GM18499 (cell line): ENCODE measurements around the gene CFAP299.
"Not testable (repeated sequence)": the region's sequence is repeated elsewhere in the genome, so short reads cannot be mapped to it uniquely, and the experiment has no call there.

Experiments
- ATAC-seq: cut with Tn5 transposase; IDR thresholded peaks from one replicate; pipeline ENCODE4 v1.9.1; 2021; ENCODE audit warnings: moderate number of reproducible peaks; ENCODE audit not compliant: insufficient read depth, unreplicated experiment

The CFAP299 gene

DNA sequence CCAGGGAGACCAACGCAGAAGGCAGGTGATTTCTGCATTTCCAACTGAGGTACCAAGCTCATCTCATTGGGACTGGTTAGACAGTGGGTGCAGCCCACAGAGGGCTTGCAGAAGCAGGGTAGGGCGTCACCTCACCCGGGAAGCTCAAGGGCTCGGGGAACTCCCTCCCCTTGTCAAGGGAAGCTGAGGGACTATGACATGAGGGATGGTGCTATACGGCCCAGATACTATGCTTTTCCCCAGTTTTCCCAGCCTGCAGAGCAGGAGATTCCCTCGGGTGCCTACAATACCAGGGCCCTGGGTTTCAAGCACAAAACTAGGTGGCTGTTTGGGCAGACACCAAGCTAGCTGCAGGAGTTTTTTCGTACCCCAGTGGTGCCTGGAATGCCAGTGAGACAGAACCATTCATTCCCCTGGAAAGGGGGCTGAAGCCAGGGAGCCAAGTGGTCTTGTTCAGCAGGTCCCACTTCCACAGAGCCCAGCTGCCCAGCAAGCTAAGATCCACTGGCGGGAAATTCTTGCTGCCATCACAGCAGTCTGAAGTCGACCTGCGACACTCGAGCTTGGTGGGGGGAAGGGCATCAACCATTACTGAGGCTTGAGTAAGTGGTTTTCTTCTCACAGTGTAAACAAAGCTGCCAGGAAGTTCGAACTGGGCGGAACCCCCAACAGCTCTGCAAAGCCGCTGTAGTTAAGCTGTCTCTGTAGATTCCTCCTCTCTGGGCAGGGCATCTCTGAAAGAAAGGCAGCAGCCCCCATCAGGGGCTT is 103.9 kb downstream of the CFAP299 start:
- ATAC-seq = not testable (repeated sequence)

DNA sequence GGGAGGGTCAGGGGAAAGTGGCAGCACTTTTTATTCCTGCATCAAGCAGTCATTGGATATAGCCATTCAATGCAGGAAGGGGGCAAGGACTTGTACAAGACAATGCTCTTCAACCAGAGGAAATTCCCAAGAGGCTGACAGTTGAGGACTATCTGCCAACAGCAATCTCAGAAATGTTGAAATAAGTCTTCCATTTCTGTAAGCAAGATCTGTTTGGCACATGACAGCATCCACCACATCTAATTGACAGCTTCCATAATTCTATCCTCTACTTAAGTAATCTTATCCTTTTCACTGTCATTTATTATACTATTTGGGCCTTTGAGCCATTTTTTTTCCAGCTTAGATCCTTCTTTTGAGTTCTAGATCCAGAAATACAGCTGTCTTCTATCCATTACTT is 110.7 kb downstream of the CFAP299 start:
- ATAC-seq = no peak

DNA sequence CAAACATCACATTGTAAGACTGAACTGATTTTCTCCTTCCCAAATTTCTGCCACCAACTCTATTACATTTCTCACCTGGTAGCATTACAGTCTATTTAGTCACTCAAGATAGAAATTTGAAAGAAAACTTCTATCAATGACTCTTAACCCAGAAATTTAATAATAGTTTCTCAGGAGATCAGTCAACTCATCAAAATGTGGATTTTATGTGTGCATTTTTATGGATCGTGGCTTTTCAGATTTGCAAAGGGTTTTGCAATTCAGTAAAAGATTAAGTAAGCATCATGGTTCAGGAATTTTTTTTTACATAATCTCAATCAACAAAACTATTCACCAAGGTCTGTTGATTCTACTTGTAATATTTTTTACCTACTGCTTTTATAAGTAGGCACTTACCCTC is 111.1 kb downstream of the CFAP299 start:
- no peak for ATAC-seq

DNA sequence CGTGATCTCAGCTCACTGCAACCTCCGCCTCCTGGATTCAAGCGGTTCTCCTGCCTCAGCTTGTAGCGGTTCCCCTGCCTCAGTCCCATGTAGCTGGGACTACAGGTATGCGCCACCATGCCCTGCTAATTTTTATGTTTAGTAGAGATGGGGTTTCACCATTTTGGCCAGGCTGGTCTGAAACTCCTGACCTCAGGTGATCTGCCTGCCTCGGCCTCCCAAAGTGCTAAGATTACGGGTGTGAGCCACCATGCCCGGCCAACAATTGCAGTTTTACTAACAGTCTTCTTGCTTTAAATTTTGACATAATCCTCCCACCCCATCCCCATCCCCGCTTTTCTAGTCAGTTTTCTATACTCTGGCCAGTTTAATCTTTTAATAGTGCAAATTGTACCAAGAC is 112.0 kb downstream of the CFAP299 start:
- no peak for ATAC-seq

DNA sequence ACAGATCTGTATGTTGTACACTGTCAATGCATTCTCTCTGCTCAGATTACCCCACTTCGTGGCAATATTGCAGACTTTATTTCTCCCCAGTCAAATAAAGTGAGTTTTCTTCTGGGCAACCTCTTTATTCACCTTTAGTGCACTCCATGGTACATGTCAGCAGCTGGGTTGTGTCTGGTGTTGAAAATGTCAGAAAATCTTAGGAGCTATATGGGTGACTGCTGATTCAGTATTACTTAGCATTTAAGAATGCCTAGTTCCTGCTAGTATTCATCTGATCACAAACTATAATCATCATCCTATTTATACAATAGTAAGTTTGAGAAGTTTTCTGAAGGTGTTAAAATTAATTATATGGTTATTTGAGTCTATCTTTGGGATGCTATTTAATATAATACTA is 112.5 kb downstream of the CFAP299 start:
- no peak for ATAC-seq

DNA sequence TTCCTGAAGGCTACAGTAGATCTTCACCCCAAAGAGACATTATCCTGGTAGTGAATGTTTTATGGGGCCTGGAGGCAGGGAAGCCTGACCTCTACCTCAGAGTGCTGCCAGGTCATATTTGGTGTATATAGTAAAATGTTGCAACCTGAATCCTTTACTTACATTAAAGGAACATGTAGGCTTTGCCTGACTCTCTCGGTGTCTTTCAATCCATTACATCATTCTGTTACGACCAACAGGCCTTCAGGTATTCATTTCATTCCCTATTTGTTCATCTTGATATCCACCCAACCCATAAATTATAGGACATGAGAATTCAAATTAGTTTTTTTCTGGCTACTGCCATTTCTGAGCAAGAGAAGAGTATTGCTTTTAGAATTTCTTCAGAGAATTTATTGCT is 116.5 kb downstream of the CFAP299 start:
- no peak for ATAC-seq

DNA sequence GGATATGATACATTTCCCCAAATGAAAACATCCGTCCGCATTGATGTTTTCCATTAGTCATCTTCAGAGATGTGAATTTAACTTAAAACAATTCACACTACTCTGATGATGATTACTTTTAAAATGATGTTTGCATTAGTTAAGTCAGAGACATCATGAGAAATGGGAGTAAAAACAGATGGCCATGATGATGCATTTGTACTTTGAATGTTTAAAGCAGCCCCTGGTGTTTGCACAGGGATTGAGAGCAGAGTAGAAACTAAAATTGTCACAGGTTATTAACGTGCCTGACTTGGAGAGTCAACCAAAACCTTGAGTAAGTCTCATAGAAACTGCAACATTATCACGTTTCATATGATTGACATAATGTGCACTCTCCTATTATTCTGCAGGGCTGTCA is 117.2 kb downstream of the CFAP299 start:
- no peak for ATAC-seq

DNA sequence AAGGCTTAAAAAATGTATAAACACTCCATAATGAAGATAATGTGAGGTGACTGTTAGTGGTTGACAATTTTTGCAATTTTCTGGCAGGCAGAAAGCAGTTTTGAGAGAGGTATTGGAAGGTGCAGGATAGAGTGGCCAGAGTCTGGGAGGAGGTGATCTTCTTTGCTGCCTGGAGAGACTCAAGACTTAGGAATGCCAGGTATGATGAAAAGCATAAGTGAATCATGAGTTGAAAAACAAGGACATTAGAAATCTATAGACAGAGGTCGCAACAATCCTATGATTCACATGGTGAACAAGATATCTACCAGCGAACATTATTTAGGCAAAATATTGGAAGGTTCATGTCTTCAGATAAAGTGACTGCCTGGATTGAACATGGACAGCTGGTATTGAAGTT is 118.5 kb downstream of the CFAP299 start:
- ATAC-seq = no peak

DNA sequence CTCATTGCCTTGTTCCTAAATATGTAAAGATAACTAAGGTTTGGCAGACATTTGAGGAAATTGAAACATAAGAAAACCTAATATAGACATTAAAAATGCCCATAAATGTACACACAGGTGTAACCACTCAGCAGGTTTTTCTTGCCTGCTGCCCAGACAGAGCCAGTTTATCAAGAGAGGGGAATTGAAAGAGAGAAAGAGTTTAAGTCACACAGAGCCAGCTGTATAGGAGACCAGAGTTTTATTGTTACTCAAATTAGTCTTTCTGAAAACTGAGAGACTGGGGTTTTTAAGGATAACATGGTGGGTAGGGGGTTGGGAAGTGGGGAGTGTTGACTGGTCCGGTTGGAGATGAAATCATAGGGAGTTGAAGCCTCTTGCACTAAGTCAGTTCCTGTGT is 119.0 kb downstream of the CFAP299 start:
- no peak for ATAC-seq

DNA sequence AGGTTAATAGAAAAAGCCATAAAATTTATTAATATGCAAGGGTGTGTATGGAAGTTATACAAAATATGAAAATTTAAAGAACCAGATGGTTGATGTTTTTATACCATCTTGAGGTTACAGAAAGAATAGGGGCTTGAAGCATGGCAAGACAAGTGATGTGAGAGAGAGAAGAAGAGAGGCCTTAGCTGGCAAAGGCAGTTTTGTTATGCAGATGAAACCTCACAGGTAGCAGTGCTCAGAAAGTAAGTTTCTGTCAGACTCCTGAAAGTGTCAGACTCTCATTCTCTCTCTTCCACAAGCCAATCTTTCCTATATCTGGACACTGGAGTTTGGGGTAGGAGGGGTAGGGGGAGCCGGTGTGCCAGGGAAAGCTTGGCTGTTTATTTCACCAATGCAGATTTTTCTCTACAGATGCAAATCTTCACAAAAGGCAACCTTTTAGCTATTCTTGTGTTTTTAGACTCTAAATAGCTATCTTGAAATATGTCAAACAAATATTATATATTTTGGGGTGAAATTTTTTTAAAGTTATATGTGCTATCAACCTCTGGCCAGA is 124.5 kb downstream of the CFAP299 start:
- ATAC-seq = no peak

DNA sequence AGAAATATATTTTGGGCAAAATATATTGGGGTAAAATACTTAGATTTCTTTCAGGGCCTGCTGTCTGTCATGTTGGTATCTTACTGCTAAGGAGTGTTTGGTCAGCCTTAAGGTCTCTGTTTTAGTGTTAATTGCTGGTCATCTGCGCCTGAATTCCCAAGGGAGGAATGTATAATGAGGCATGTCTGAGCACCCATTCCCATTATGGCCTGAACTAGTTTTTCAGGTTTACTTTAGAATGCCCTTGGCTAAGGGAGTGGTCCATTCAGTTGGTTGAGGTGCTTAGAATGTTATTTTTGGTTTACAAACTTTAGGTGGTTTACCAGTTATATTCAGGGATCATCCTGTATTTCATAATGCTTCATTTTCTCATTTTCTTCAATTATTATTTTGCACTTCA is 125.9 kb downstream of the CFAP299 start:
- no peak for ATAC-seq

DNA sequence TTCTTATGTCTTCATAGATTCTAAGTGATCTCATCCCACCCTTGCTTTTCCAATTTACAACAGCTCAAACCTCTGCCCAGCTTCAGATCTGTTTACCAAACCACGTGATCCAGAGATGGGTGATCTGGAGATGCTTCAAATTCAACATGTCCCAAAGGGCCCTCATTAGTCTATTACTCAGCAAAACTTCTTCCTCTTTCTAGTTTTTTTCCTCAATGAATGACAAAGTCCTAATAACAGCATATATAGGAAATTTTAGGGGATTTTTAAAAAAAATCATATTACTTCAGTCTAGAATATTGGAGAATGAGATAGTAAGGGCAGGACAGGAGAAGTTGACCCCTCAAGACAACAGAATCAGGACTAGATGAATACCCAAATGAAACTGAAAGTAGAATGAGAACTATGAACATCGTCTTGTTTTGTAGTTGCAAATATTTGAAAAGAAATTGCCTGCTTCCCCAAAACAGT is 127.1 kb downstream of the CFAP299 start:
- ATAC-seq = no peak

DNA sequence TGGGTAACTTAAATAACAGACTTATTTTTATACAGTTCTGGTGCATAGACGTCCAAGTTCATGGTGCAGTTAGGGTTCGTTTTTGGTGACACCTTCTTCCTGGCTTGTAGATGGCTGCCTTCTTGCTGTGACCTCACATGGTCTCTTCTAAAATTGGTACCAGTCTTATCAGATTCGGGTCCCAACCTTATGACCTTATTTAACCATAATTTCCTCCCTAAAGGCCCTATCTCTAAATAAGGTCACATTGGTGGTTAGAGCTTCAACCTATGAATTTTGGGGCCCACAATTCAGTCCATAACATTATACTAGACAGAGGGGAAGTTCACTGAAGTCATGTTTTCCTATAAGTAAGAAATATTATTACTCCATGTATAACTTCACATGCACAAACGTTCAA is 128.0 kb downstream of the CFAP299 start:
- ATAC-seq = no peak

DNA sequence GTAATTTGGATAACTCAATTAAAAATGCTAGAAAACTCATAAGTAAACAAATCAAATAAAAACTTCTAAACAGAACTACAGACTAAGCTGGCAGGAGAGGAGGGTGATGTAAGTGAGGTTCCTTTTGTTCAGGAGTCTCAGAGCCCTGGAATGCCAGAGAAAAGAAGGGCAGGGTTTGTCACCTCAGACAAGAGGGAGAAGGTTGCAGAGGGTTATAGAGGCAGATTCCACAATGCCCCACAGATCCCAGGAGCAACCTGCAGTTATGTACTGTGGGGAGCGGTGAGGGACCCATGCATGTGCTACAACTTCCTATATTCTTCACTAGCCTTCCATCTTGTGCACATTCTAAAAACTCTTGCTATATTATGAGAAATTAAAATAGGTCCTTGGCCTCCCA is 129.7 kb downstream of the CFAP299 start:
- ATAC-seq = no peak

DNA sequence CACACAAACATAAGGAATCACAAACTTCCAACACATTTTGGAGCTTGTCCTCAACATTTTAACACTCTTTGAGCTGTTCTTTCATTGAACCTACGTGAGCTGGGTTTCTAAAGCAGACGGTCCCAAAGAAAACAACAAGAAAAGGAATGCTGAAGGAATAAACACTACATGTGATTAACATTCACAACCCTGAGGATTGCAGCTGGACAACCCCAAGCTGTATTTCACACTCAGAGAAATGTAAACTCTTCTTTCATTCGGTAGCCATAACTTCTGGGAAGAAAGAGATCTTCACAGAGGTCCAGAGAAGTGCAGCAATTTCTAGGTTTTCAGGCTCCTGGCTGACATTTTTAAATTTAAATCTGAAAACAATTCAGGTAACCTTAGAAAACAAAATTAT is 130.2 kb downstream of the CFAP299 start:
- ATAC-seq = no peak

DNA sequence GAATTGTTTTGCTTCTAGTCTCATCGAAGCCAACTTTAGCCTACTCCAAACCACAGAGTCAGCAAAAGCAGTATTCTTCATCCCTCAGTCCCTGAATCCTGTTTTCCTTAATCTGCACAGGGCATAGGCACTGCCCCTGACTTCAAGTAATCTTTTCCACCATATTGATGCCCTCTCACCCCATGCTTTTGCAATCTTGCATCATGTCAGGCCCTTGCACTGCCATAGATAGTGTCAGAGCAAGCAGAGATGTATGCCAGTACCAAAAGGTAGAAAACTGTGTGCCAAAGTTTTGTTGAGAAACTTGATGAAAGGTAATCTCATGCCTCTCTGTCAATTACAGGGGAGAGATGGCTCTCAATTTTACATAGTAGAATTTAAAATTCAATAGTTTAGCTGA is 131.1 kb downstream of the CFAP299 start:
- no peak for ATAC-seq

DNA sequence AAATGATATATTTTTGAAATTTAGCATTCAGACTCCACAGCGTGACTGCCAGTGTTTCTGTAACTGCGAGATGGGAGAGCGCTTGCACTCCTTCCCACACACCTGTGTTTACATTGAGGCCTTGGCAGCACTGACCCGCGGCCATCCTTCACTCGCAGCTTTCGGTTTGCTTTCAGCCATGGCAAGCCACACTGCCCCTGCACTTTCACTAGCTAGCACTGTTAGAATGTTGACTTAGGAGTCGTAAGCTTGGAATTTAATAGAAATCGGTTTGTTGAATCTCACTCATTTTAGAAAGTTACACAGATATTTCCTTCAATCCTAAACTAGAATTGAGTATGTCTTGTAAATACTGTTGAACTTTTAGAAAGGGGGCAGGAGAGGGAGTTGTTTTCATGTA is 136.2 kb downstream of the CFAP299 start:
- no peak for ATAC-seq

DNA sequence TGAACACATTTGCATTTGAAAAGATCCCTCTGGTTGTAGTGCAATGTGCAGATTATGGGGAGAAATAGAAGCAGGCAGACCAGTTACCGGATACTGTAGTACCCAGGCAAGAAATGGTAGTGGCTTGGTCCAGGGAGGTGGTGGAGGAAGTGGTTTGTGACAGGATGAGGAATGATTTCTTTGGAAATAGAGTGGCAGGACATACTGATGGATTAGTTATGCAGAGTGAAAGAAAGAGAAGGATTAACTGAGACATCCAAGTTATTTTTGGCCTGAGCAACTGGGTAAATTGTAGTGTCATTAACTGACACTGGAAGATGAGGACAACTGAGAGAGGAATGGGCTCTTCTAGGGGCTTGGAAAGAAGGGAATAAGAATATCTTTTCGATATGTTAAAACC is 139.7 kb downstream of the CFAP299 start:
- no peak for ATAC-seq

DNA sequence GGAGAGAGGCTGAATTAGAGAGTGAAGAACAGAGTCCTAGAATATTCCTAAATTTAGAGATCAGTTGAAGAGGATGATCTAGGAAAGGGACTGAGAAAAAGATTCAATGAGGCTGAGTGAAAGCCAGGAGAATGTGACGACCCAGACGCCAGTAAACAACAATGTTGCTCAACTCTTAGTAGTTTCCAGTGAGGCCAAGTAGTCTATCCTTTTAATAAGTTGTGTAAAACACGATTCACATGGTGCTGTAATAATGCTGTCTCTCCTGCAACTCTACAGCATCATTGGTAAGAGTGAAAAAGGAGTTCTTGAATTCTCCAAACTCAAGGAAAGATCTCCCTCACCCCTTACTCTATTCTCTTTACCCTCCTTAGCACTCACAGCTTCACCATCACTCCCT is 140.3 kb downstream of the CFAP299 start:
- no peak for ATAC-seq

DNA sequence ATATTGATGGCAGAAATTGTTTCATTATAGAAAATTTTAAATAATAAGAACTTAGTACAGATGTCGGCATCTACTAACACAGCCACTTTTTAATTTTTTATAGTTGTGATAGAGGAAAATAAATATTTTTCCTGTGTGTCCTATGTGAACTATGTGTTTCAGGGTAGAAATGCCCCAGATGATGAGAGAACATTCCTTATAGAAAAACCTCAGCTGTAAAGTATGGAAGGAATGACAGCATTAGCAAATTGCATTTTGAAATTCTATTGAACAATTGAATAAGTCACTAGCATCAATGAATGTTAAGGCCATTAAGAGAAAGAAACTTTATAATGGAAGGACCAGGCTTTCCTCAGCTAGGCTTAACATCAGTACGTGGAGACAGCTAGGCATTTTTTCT is 149.2 kb downstream of the CFAP299 start:
- no peak for ATAC-seq

DNA sequence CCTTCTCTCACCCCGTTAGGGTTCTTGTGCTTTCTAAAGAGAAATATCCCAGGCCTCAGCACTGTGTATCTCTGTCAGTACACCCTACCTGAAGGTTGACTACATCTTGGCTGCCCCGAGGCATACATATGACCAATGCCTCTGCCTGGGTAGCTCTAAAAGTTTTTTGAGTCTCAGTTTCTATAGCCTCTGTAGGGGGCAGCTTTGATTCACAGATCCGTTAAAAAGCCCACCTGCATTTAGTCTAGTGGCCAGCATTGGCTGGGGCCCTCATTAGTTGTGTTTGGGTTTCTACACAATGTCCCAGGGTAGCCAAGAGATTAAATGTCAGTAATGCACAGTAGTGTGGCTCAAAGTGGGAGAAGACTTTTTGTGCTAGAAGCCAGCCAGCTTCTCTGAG is 151.1 kb downstream of the CFAP299 start:
- no peak for ATAC-seq

DNA sequence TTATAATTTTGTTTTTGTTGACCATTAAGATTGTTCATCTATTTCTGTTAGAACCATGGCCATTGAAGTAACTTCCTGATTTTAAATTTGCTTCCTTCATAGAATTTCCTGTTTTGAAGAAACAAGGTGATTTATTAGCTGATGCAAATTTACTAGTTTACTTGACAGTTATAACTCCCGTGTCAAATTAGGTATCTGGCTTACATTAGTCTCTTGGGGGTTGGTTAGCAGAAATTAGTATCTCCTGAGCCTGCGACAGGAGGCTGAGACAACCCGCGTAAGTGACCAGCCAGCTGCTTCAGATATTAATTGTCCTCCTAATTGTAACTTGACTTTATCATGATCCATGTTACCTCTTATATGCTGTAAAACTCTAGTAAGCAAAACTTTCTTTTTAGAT is 154.3 kb downstream of the CFAP299 start:
- no peak for ATAC-seq
